Lower leg skin (tissue), 4 donors: ENCODE measurements around the gene ADAMTS17. TPM values are rescaled to one million over a fixed set of nuclear protein-coding genes. Genes with fewer than 3 reads are reported as not detected.

Source experiments
- DNase-seq, 2 donors: peaks; one replicate each; pipeline ENCODE4 v3.0.0-alpha.2; 2019; ENCODE audit warnings: low spot score in 2 of 2
- H3K4me3 ChIP-seq: fragments of 200-600 bp; sonication (generic); 2 replicates; pipeline ENCODE4 v1.5.1; 2017; ENCODE audit warnings: mild to moderate bottlenecking, low read depth; ENCODE audit not compliant: poor library complexity, severe bottlenecking
- POLR2A ChIP-seq, 2 donors: fragments of 450-650 bp; IDR thresholded peaks; one replicate each; pipeline ENCODE4 v1.6.1; 2016 to 2017; ENCODE audit warnings: antibody characterized with exemption in 2 of 2, mild to moderate bottlenecking in 1 of 2, moderate library complexity in 1 of 2
- WGBS, 2 donors: methylation state at CpG; one replicate each; pipeline ENCODE4 v1.1.5; 2018; 5-methylcytosine and 5-hydroxymethylcytosine counted together
- intact Hi-C: fragments of 100-400 bp; cut with DNase I; formaldehyde crosslinking; loops from one replicate; pipeline ENCODE4 v1.15.0; 2023; ENCODE audit warnings: low total_unique reads
- total RNA-seq, 4 donors: library from RNA; depleted of rRNA; stranded (reverse); fragments of >200 nt; gene quantifications; one replicate each; pipeline ENCODE4 v1.1.0, GENCODE V29; 2016
- TF ChIP-seq, protein P1 (sequence below), 3 donors: fragments of 450-650 bp; IDR thresholded peaks; one replicate each; pipeline ENCODE4 v1.5.1; 2016; ENCODE audit warnings: antibody characterized with exemption in 3 of 3, mild to moderate bottlenecking in 3 of 3, moderate library complexity in 2 of 3

Gene ADAMTS17
- total RNA-seq, 4 donors from 2014 or later = 3.5 to 7.8 (median 3.9) TPM

DNA sequence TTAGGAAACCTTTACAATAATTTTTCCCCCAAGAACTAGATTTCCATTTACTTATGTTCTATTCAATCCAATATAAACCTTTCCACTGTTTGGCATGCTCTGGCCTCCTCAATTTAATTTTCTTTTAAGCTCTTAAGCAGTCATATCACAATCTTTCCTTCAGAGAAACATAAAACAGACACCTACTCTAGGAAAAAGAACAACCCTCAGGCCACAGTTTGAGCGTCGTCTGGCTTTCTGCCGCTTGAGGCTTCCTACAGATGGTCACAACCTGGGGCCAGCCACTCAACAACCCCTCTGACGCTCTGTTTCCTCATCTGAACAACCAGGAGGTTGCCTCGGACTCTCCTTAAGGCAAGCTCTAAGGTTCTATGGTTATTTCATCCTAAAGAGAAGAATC, 143.3 kb downstream of the ADAMTS17 start:
- no peak overlapping the region for H3K4me3 ChIP-seq
- intact Hi-C loops = no loop called here
- DNase-seq = no peak
- TF ChIP-seq POLR2A (IDR thresholded peaks at IDR 0.05) = no peak
- TF ChIP-seq, protein P1, sequence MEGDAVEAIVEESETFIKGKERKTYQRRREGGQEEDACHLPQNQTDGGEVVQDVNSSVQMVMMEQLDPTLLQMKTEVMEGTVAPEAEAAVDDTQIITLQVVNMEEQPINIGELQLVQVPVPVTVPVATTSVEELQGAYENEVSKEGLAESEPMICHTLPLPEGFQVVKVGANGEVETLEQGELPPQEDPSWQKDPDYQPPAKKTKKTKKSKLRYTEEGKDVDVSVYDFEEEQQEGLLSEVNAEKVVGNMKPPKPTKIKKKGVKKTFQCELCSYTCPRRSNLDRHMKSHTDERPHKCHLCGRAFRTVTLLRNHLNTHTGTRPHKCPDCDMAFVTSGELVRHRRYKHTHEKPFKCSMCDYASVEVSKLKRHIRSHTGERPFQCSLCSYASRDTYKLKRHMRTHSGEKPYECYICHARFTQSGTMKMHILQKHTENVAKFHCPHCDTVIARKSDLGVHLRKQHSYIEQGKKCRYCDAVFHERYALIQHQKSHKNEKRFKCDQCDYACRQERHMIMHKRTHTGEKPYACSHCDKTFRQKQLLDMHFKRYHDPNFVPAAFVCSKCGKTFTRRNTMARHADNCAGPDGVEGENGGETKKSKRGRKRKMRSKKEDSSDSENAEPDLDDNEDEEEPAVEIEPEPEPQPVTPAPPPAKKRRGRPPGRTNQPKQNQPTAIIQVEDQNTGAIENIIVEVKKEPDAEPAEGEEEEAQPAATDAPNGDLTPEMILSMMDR (IDR thresholded peaks at IDR 0.05) = no peak
- 90 to 96% methylated on average over 5 of the region's 5 CpGs for WGBS, 2 donors

DNA sequence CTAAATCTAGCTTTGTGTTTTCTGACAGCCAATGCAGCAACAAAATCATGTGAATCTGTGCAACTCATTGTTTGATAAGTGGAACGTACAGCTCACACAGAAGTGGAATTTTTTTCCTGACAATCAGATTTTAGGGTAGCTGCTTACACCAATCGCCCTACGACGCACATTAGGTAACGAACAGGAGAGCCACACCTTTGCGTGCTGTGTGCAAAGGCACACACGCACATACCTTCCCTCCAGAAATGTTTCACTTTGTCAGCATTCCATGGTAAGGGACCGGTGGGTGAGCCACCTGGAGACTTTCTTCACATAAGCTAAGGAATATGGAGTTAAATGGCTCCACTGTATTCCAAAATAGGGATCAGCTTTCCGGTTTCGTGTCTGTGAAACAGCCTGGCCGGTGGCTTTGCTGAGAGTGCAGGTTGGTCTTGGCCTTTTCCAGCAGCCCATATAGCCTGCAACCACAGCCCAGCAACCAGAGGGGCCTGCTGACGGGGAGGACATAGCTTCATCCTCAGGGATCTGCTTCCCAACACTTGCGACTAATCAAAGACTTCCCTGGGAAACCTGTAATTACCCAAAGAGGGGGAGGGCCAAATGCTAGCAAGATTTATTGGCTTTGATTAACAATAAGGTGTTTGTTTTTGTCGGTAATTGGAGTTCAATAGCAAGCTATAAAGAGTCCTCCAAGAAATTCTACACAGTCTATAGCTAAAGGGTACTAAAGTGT, 145.3 kb downstream of the ADAMTS17 start:
- TF ChIP-seq POLR2A (IDR thresholded peaks at IDR 0.05) = no peak
- TF ChIP-seq, protein P1 (IDR thresholded peaks at IDR 0.05) = no peak
- DNase-seq = no peak
- intact Hi-C loops = no loop called here

GRCh38 chr15:100194996-100195395, 146.8 kb downstream of the ADAMTS17 start:
- H3K4me3 ChIP-seq = no peak overlapping the region
- TF ChIP-seq, protein P1 (IDR thresholded peaks at IDR 0.05) = no peak
- TF ChIP-seq POLR2A (IDR thresholded peaks at IDR 0.05) = no peak
- WGBS, 2 donors = 90 to 94% methylated on average over 8 to 10 of the region's 10 CpGs
- intact Hi-C loops = no loop called here
- no peak for DNase-seq

More for the DNA sequence above, 145.3 kb downstream of the ADAMTS17 start:
- H3K4me3 ChIP-seq = no peak overlapping the region
- WGBS, 2 donors = 72 to 89% methylated on average over 14 of the region's 14 CpGs

DNA sequence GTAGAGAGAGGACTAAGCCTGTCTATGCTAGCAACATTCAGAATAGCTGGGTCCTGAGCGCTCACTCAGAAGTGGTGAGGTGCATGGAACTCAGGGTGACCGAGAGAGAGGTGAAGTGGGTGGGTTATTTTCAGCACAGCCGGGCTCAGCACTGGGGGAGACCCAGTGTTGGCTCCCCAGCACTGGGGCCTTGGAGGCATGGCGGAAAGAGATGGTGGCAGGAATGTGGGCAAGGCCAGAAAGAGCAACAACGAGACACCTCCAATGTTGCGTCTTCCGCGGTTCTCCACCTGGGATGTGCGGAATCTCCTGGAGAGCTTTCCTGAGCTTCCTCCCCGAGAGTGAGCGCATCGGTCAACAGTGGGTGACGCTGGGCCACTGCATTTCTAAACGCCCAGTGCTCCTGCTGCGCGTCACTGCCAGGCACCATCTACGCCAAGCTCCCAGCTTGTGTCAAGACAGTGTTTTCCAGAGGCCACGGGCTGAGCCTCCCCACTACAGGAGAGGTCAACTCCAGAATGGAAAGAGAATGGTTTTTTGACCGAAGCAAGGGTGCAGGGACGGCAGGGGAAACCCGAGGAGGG, 148.4 kb downstream of the ADAMTS17 start:
- WGBS, 2 donors = 94 to 96% methylated on average over 21 of the region's 21 CpGs
- intact Hi-C loops = no loop called here
- TF ChIP-seq, protein P1 (IDR thresholded peaks at IDR 0.05) = no peak
- H3K4me3 ChIP-seq = no peak overlapping the region
- peak in 1 of 2 donors; percentile 67 for DNase-seq

DNA sequence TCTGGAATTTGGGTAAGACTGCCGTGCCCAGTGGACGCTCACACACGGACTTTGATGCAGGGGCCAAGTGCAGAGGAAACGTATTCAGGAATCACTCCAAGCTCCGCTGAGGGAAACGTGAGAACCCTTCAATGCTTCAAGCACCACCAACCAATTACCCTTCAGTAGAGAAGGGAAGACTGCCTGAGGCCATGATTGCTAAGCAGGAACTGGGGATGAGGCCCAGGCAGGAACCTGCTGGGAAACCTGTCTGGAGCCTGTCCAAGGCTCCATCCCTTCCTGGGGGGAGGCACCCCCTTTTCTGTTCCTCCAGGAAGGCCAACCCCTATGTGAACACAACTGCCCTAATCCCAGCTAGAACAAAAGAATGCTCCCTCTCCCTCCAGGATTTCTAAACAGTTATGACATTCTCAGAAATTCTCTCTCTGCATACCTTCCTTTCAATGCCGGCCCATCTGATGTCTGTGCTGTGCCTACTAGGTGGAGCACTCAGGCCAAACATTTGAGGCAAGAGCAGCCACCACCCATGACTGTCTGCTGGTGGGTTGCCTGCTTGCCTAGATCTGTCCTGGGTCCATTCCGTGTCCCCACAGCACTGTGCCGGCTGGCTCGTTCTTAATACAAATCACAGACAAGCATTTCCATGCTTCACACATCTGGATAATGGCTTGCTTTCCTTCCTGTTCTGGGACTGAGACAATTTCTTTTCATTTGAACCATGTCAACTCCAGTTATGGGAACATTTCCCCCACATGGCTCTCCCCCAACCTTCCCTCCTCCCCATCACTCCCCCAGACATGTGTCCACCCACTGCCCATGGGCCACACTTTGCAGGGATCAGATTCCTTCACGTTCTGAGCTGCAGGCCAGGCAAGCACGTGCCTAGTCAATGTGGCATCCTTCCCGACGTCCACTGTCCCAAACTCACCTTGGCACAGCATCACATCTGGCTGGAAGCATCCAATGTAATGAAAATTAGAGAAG, 149.4 kb downstream of the ADAMTS17 start:
- DNase-seq = peak in 1 of 2 donors; percentile 45

More for the DNA sequence above, 149.4 kb downstream of the ADAMTS17 start:
- no peak overlapping the region for H3K4me3 ChIP-seq
- intact Hi-C loops = no loop called here
- TF ChIP-seq, protein P1 (IDR thresholded peaks at IDR 0.05) = no peak
- no peak for TF ChIP-seq POLR2A (IDR thresholded peaks at IDR 0.05)
- 51 to 56% methylated on average over 14 of the region's 14 CpGs for WGBS, 2 donors
